ENCODE data around the gene PROS1.
"Not testable (repeated sequence)": the region's sequence is repeated elsewhere in the genome, so short reads cannot be mapped to it uniquely, and the experiment has no call there.

The PROS1 gene

GRCh38 chr3:93969997-93970396 lies 3.7 kb downstream of the PROS1 start:
- no peak for DNase-seq (ENCODE audit: low read depth in 2 of 2, low spot score in 1 of 2)

GRCh38 chr3:93969443-93969842 lies 4.3 kb downstream of the PROS1 start:
- DNase-seq (ENCODE audit: low read depth in 2 of 2, low spot score in 1 of 2) = no peak

- not testable (repeated sequence) for DNase-seq (ENCODE audit: low read depth in 2 of 2, low spot score in 1 of 2)
These were observed 8.6 kb downstream of the PROS1 start for GRCh38 chr3:93965106-93965505.

DNA sequence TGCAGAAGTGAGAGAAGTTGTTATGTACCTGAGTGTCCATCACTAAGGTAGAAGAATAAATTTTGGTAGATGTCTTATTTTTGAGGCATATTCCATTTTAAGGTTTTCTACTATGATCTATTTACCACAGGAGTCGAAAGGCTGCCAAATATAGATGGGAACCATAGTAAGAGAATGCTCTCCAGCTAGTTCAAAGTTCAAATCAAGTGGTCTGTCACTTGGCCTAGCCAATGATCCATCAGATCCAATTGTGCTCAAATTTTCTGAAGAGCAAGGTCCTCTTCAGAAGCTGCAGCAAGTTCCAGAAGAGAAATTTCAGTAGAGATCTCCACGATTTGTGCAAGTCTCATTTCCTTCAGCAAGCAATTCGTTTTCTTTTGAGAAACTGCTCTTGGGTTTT lies 10.9 kb downstream of the PROS1 start:
- DNase-seq (ENCODE audit: low read depth in 2 of 2, low spot score in 1 of 2) = no peak

GRCh38 chr3:93961489-93961888 lies 12.2 kb downstream of the PROS1 start:
- DNase-seq (ENCODE audit: low read depth in 2 of 2, low spot score in 1 of 2) = no peak

DNA sequence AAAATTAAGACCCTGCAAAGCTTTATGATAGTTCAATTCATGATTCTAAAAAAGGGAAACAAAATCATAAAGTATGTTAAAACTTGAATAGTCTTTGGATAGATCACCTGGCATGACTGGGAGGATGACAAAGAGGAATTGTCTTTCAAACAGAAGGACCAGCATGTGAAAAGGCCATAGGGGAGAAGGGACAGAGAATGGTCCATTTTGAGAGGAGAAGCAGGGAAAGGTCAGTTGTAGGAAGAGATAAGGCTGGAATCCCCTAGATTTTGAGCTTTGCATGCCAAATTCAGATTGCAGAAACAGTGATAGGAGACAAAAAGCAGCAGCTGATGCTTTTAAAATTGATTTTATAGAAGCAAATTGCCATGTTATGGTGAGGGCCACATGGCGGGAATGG lies 12.7 kb downstream of the PROS1 start:
- no peak for DNase-seq (ENCODE audit: low read depth in 2 of 2, low spot score in 1 of 2)

DNA sequence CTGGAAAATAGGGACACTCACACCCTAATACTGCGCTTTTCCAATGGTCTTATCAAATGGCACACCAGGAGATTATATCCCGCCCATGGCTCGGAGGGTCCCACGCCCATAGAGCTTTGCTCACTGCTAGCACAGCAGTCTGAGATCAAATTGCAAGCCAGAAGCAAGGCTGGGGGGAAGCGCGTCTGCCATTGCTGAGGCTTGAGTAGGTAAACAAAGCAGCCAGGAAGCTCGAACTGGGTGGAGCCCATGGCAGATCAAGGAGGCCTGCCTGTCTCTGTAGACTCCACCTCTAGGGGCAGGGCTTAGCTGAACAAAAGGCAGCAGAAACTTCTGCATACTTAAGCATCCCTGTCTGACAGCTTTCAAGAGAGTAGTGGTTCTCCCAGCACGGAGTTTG lies 23.7 kb downstream of the PROS1 start:
- not testable (repeated sequence) for DNase-seq (ENCODE audit: low read depth in 2 of 2, low spot score in 1 of 2)

DNA sequence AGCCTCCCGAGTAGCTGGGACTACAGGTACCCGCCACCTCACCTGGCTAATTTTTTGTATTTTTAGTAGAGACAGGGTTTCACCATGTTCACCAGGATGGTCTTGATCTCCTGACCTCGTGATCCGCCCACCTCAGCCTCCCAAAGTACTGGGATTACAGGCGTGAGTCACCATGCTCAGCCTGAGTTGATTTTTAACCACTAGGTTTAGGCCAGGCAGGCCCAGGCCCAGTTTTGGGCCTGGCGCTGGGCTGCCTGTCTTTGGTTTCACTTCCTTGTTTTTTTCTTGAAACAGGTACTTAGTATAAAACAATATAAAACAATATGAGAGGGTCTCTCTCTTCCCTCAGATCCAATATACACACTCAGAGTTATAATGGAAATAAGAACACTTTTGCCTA lies 36.2 kb downstream of the PROS1 start:
- not testable (repeated sequence) for DNase-seq (ENCODE audit: low read depth in 2 of 2, low spot score in 1 of 2)

- DNase-seq (ENCODE audit: low read depth in 2 of 2, low spot score in 1 of 2) = no peak
These were observed 37.1 kb downstream of the PROS1 start for GRCh38 chr3:93936549-93936948.

DNA sequence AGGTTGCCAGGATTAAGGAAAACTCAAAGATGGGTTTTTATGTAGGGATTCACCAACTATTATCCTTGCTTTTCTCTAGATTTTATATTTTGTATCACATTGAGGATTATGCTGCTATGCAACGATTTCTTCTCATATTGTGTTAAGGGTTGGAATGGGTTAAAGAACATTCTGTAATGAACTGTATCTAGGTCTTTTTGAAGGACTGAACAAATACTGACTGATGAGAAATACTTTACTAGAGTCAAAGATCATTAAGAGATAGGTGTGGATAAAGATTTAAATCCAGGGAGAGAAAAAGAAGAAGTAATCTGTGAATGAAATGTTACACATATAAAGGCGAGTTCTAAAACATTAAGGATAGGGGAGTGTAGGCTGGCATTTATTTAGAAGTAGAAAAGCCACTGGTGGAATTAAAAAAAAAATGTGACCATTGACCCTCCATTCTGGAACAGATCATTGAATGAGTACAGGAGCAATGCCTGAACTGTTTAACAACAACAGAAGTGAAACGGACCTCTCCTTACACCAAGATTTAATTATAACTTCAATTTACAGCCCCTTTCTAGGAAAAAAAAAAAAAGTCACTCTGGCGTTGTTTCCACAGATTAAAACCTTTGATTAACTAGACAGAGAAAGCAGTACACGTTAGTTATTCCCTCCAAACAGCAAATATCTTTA lies 39.2 kb downstream of the PROS1 start:
- no peak for DNase-seq (ENCODE audit: low read depth in 2 of 2, low spot score in 1 of 2)

DNA sequence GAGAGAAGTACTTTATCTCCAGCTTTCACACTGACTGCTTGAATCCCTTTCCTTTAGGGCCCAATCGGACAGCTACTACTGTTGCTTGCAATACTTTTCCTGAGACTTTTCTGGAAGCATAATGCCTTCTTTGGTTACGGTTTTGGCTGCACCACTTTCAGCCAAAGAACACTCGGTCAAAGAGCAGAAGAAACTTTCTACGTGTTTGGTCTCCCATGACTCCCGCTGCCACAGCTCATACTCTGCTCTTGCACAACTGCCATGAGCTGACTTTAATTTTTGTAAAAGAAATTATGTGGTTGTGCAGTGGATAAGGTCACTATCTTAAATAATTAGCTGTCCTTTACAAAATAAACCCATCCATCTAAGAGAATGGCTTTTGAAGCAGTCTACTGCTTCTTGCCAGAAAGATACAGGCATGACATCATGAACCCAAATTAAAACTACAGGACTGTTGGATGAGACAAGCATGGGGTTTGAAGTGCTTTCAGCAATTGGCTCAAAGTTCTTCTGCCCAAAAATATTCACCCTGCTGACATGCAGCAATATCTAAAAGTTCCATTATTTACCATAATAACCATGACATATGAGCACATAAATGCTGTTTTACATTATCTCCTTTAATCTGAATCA lies 42.0 kb downstream of the PROS1 start:
- no peak for DNase-seq (ENCODE audit: low read depth in 2 of 2, low spot score in 1 of 2)

DNA sequence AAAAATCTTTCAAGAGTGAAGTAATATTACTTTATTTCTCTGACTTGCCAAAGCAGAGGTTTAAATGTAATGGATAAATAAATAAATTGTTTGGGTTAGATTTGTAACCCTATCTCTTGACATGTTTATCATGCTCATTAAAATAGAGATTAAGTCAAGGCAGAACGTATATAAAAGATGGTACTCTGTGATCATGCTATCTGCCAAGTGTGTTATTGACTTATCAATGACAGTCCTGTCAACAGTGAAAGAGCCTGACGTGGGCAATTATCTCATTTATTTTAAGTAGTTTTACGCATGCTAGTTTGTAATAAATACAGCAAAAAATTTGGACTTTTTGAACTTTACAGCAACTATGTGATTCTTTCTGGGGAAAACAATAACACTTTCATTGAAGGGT lies 43.7 kb downstream of the PROS1 start:
- no peak for DNase-seq (ENCODE audit: low read depth in 2 of 2, low spot score in 1 of 2)

DNA sequence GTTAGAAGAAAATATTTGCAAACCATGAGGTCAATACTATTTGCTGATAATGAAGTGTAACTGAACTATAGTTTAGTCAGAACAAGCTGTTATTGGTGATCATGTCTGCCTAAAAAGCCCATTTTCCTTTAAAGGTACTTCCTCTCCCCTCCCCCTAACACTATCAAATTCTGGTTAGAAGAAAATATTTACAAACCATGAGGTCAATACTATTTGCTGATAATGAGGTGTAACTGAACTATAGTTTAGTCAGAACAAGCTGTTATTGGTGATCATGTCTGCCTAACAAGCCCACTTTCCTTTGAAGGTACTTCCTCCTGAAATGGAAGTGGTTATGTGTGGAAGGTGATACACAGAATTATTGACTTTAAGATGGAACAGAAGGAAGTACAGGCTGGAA lies 46.9 kb downstream of the PROS1 start:
- DNase-seq (ENCODE audit: low read depth in 2 of 2, low spot score in 1 of 2) = no peak

GRCh38 chr3:93924491-93924890 lies 49.2 kb downstream of the PROS1 start:
- DNase-seq (ENCODE audit: low read depth in 2 of 2, low spot score in 1 of 2) = no peak

GRCh38 chr3:93923006-93923405 lies 50.7 kb downstream of the PROS1 start:
- DNase-seq (ENCODE audit: low read depth in 2 of 2, low spot score in 1 of 2) = no peak

DNA sequence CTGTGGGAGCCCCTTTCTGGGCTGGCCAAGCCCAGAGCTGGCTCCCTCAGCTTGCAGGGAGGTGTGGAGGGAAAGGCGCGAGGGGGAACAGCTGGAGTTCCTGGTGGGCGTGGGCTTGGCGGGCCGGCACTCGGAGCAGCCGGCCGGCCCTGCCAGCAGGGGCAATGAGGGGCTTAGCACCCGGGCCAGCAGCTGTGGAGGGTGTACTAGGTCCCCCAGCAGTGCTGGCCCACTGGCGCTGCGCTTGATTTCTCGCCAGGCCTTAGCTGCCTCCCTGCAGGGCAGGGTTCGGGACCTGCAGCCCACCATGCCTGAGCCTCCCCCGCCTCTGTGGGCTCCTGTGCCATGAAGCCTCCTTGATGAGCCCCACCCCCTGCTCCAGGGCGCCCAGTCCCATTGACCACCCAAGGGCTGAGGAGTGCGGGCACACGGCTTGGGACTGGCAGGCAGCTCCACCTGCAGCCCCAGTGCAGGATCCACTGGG lies 56.1 kb downstream of the PROS1 start:
- DNase-seq (ENCODE audit: low read depth in 2 of 2, low spot score in 1 of 2) = not testable (repeated sequence)

DNA sequence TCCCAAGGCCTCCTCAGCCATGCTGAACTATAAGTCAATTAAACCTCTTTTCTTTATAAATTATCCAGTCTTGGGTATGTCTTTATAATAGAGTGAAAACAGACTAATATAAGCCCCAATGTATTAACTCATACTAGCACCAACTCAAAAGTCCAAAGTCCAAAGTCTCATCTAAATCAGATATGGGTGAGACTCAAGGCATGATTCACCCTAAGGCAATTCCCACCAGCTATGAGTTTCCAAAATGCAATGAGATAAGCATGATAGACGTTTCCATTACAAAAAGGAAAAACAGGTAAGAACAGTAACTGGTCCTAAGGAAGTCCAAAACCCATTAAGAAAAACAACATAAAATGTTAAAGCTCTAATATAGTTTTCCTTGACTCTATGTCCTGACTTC lies 60.1 kb downstream of the PROS1 start:
- not testable (repeated sequence) for DNase-seq (ENCODE audit: low read depth in 2 of 2, low spot score in 1 of 2)

DNA sequence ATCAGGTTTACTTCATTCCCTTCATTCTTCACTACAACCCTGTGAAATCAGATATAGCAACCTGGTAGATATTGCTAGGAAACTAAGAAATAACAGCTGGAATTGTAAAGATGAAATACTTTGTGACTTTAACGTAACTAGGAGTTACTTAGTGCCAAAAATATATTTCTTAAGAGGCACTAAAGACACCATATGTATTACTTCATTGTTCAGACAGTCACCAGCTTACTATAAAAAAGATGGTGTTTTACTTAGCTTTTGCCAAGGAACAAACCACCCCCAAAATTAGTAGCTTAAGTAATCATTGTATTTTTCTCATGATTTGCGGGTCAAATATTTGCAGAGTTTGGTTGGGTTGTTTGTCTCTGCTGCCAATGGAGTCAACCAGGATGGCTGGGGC lies 62.5 kb downstream of the PROS1 start:
- no peak for DNase-seq (ENCODE audit: low read depth in 2 of 2, low spot score in 1 of 2)

- DNase-seq (ENCODE audit: low read depth in 2 of 2, low spot score in 1 of 2) = no peak
These were observed 63.6 kb downstream of the PROS1 start for GRCh38 chr3:93910097-93910496.

DNA sequence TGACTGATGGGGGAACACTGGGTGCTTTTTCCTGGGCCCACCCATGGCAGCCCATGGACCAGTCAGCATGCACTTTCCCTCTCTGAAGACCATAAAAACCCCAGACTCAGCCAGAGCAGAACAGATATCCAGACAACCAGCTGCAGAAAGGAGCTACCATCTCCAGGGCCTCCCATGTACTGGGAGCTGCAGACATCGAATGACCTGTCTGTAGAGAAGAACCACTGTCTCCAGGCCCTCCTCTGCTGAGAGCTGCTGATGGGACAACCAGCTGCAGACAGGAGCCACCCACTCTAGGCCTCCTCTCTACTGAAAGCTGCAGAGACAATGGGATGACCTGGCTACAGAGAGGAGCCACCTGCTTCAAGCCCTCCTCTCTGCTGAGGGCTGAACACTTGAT lies 66.6 kb downstream of the PROS1 start:
- DNase-seq (ENCODE audit: low read depth in 2 of 2, low spot score in 1 of 2) = no peak

- no peak for DNase-seq (ENCODE audit: low read depth in 2 of 2, low spot score in 1 of 2)
These were observed 67.5 kb downstream of the PROS1 start for GRCh38 chr3:93906245-93906644.

DNA sequence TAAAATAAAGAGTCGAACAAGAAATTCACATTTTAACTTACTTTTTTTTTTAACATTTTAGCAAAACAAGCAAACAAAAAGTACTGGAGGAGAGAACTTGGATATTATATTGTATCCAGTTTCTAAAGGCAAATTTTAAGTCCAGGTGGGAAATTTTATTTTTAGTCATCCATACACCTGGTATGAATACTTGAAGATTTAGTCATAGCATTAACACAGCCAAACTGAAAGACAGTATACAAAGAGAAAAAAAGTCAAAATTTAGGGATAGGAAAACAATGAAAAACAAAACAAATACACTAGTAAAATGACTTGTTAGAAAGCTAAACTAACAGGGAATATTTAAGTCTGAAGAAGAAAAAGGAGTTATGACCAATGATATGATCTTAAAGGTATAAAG lies 69.1 kb downstream of the PROS1 start:
- DNase-seq (ENCODE audit: low read depth in 2 of 2, low spot score in 1 of 2) = no peak

Data from stimulated activated CD8-positive, alpha-beta memory T cell treated with anti-CD3 and anti-CD28 coated beads, Interleukin-4, amount 100 ng/mL, for 4 hours (primary cell).